GM19455 (cell line): ENCODE results near the gene CANT1.
"Not testable (repeated sequence)": the region's sequence is repeated elsewhere in the genome, so short reads cannot be mapped to it uniquely, and the experiment has no call there.

Experiments
- ATAC-seq: cut with Tn5 transposase; IDR thresholded peaks from one replicate; pipeline ENCODE4 v1.9.1; 2021; ENCODE audit not compliant: unreplicated experiment

The CANT1 gene

DNA sequence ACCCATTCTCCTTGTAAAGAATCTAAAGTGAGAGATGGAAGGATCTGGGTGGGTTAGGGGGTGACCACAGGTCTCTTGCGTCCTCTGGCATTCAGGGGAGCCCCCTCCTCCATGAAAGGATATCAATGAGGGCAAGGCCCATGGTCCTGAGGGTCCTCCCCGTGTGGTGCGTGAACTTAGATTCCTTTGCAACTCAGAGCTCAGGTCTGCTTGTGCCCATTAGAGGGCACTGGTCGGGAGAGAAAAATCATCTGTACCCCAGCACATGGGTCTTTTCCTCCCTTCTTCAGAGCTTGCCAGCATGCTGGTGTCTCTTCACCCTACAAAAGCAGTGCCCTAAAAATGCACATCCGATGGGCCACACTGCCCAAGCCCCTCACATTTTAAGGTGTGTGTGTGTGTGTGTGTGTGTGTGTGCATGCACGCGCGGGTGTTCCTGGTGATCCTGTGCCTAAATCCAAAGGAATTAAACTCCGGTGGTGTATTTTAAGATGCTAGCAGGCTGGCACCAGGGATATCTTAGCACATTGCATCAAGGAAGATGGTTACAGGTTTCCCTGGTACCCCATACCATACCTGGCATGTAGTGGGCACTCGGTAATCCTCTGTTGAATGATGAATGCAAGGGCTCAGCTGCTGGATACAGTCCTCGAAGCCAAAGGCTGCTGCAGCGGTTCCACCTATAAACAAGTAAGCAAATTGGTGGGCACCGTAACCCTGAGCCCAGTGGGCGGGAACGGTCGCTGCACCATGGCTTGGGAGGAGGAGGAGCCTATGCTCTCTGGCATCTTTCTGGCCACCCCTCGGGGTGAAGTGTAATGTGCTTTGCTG is 19.1 kb upstream of the CANT1 start:
- no peak for ATAC-seq

DNA sequence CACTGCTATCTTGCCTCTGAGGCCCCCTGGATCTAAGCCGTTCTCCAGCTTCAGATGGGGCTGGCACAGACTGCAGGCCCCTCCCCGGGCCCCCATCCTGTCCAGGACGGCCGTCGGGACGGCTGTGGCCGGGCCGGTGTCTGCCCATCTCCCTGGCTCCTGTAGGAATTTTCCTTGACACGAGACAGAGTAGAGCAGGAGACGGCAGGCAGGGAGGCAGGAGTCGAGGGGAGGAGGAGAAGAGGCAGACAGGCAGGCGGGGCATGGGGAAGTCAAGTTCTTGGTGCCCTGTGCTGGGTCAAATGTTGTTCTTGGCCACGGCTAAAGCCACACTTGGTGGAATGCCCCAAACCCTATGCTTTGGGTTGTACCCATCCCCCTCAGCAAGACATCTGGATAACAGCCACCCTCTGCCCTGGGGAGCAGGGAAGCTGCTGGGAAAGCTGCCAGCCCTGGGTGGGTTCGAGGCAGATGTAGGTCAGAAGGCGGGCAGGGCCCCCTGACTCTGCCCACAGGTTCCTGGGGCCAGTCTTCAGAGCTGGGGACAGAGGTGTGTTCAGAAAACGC is 18.4 kb upstream of the CANT1 start:
- ATAC-seq: no peak

DNA sequence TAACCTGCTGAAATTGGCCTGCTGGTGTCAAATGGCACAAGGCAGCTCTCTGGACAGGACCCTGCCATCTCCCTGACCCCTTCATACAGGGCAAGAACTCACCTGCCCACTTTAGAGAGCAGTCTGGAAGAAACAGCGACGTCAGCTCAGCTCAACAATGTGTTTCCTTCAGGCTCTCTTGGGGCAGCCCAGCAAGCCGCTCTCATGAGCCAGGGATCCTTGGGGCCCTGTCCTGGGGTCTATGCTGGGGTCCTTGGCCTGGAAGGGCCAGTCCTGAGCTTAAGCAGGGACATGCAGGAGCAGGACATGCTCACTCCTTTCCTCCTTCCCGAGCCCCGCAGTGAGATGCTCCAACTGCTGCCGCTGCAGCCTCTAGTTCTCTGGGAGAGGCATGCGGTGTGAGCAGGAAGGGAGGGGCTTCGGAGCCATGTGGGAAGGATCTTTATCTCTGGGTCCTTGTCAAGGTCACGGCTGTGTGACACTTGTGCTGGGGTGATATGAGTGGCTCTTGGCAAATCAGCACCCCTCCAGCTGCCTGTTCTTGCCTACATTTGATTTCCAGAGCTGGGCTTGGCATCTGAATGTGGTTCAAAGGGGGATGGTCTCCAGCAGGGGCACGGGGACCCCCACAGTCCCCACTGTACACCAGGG is 17.8 kb upstream of the CANT1 start:
- no peak for ATAC-seq

DNA sequence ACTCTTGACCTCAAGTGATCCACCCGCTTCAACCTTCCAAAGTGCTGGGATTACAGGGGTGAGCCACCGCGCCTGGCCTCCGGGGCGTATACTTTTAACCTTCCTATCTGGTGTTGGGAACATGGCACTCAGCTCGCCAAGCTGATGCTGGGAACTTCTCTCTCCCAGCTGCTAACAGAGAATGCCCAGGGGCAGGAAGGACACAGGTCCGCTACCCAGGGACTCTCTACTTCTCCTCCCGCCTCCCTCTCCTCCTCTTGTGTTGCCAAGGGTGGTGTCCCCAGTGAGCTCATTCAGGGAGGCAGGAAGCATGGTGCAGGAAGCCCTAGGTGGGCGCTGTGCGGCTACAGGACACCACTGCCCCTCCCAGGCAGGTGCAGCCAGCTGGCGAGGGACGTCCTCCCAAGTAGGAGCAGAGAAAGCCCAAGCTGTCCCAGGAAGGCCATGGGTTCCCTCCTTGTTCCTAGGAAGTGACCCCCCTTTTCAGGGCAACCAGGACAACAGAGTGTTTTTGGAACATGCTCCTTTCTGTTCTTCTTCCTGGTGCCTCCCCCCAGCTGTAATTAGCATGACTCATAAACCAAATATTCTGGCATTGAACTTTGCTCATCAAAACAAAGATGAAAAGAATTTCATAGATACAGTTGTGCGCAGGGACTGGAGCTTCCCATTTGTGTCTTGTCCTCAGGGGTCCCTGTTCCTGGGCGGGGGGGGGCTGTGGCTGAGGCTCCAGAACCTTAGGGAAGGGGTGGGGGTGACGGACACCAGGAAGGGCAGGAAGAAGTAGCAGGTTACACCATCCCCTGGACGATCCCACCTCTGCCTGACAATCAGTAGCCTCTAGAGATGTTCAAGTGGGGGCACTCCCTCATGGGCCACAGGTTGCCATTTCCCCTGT is 17.1 kb upstream of the CANT1 start:
- ATAC-seq: no peak

DNA sequence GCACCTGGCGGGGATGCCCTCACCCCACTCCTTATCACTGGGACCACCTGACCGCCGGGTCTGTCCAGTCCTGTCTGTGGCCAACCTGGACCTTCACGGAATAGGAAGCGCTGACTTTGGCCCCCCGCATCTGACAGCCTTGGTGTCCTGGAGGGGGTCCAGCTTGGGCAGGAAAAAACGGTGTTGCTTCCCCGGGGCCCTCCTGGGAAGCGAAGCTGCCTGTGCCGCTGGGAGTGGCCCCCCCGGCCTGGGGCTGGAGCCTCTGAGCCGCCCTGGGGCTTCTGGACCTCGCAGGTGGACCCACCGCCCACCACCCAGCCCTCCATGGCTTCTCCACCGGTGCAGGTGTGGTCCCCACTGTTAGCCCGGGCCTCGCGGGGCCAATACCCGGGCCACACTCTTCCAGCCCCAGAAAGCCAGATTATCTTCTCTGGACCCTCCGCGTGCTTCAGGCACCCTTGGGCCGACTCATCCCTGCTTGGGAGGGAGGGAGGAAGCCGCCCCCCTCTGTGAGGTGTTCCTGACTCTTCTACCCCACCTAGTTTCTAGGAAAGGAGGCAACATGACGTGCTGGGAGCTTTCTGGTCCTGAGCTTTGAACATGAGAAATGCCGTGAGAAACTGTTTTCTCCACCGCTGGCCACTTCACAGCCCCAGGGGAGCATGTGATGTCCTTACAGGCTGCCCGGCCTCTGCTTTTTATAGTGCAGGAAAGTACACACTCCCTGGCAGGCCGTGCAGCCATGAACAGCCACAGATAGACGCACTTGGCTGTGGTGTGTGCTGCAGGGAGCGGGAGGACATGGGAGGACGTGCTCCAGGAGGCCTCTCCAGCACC is 15.6 kb upstream of the CANT1 start:
- ATAC-seq: no peak

DNA sequence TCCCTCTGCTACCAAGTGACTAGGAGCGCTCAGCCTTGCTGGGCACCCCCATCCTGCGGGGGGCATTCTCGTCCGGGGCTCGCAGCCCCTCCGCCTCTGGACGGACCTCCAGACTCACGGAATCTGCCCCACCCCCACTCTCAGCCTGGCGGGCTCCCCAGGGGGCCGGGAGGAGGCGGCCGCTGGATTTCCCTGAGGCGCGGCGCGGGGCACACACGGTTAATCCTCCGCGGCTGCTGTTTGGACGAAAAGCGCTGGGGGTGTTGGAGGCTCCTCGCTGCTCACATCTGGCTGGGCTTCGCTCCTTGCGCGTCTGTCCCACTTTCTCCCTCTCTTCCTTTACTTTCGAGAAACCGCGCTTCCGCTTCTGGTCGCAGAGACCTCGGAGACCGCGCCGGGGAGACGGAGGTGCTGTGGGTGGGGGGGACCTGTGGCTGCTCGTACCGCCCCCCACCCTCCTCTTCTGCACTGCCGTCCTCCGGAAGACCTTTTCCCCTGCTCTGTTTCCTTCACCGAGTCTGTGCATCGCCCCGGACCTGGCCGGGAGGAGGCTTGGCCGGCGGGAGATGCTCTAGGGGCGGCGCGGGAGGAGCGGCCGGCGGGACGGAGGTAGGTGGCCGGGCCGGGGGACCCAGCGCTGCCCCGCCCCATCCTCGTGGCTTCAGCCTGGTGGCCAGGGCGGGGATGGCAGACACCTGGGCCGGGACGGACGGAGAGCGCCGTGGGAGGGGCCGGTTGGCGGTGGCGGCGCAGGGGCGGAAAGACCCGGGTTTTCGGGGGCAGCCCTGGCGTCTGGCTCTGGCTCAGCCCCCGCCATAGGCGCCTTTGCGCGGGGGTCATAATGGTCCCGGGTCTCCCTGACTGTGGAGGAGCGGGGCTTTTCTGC is 14.6 kb upstream of the CANT1 start, which contains the start of gene C1QTNF1:
Gene C1QTNF1 (plus strand): TSS at position 284 of the 886 bp plus-strand sequence. CDS start 19,800 bp downstream, outside the sequence.
- no peak for ATAC-seq

DNA sequence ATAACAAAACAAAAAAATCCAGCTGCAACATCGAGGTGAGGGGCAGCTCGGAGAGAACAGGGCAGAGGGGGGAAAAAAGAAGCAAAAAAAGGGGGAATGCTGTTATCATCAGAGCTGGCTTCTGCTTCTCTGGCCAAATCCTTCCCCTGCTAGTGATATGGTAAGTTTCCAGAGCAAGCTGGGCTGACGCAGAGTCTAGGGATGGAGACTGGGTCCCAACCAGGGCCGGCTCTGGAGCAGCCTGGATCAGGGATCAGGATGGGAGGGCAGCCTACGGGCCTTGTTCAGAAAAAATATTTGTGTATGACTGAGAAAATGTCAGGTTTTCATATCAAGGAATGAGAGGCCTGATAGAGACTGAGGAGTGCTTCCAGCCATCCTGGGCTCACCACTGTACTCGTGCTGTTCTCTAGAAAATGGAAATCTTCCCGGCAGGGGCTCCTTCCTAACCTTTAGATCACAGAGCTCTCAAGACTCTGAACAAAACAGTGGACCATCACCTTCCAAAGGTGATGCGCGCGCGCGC is 13.7 kb upstream of the CANT1 start:
- ATAC-seq: no peak

DNA sequence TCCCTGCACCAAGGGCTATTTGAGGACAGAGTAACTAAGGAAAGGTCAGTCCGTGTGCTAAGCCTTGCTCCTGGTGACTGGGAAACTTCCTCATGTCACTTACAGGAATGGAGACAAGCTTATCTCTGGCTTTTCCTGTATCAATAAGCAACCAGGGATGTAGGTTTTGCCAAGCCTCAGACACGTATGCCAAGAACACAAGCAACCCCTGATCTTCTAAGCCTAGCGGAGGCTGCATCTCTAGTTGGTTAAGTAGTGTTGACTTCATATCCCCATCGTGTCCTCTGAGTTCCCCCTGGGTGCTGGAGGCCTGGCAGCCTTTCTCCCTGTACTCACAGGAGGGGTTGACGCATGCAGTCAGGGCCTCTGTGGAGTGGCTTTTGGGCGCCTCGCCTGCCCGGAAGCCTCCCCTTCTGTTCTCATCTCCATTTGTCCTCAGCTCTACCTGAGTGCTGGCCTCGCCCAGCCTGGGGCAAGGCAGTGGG is 13.0 kb upstream of the CANT1 start:
- ATAC-seq: no peak

DNA sequence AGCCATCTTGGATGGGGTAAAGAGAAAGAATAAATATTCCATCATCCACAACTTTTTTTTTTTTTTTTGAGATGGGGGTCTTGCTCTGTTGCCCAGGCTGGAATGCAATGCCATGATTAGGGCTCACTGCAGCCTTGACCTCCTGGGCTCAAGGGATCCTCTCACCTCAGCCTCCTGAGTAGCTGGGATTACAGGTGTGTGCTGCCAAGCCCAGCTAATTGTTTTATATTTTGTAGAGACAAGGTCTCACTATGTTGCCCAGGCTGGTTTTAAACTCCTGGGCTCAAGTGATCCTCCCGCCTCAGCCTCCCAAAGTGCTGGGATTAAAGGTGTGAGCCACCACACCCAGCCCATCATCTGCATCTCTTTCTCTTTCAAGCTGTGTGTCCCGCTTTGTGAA is 12.4 kb upstream of the CANT1 start:
- not testable (repeated sequence) for ATAC-seq

DNA sequence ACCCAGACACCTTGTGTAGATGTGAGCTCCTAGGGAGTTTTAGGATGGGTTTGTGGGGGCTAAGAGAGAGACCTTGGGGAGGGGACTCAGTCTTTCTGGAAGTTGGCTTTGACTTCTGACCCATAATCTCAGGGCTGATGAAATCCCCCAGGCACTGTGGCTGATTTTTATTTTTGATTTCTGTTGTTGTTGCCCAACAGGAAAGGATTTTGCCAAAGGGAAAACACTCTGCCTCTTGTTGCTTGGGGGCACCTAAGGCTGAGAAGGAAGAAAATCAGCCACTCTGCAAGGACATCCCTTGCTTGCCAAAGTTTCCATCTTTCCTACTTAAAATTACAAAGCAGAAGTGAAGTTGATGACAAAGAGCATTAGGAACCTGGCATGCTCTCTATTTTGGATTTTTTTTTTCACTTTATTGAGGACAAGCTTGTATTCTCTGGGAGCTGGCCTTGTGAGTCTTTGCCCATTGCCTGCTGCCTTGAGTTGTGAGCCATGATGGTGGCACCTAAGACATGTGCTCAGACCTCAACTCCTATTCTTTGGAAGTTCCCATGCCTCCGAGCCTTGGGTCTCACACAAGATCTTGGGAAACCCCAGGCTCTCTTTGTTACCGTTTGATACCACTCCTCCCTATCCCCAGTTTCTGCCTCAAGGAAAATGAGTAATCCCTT is 11.2 kb upstream of the CANT1 start:
- no peak for ATAC-seq

DNA sequence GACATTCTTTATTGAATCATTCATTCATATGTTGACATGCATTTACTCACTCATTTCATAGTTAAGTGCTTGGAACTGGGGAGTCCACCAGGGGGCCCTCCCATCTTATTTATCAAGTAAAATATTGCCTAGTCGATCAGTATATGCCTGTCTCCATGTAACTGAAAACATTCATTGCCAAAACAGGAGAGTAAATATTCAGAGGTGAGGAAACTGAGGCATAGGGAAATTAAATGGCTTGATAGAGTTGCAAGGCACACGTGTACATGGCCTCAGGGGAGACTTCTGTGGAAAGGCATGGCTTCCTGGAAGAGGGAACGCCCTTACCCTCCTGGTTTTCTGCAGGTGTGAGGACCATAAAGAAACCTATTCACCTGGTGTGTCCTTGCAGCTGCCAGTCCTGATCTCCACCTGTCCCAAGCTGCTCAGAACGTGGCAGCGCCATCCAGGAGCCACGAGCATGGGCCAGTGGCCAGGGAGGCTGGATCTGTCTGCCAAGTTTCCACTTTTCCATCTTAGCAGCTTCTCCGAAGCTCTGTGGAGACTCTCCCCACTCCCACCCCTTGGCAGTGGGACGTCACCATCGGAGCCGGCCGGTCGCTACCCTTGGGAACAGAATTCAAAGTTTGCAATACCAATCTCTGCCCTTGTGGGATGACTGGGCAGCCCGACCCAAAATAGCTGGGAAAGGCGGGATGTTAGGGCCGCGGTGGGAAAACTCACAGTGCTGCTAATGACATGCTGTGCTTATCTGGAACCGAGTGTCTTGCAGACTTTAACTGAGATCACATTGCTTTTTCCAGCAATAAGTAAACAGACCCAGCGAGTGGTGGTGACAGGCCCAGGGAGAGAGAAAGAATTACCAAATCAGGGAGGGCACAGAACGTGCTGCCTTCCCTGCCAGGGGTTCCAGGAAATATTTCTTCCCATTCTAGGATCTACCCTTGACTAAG is 10.3 kb upstream of the CANT1 start:
- ATAC-seq: no peak

DNA sequence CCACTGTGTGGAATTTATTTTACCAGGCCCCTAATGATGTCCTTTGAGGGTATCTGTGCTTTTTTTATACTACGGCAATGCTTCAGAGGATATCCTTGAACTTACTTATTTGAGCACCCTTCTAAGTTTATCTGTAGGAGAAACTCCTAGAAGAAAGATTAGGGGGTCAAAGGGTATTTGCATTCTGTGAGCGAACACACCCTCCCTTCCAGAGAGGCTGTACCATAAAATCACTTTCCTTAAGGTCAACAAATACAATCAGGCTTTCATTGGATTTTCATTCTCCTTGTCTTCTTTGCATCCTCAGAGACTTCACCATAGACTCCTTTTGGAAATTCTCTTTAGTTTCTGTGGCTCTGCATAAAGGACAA is 9.7 kb upstream of the CANT1 start:
- ATAC-seq: no peak

DNA sequence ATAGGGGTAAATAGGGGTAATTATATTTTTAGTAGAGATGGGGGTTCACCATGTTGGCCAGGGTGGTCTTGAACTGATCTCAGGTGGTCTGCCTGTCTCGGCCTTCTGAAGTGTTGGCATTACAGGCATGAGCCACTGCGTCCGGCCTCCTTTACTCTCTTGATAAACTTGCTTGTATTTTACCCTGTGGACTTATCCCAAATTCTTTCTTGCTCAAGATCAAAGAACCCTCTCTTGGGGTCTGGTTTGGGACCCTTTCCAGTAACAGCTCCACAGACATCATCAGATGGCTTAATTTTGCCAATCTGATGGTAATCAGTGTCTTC is 8.8 kb upstream of the CANT1 start:
- no peak for ATAC-seq

DNA sequence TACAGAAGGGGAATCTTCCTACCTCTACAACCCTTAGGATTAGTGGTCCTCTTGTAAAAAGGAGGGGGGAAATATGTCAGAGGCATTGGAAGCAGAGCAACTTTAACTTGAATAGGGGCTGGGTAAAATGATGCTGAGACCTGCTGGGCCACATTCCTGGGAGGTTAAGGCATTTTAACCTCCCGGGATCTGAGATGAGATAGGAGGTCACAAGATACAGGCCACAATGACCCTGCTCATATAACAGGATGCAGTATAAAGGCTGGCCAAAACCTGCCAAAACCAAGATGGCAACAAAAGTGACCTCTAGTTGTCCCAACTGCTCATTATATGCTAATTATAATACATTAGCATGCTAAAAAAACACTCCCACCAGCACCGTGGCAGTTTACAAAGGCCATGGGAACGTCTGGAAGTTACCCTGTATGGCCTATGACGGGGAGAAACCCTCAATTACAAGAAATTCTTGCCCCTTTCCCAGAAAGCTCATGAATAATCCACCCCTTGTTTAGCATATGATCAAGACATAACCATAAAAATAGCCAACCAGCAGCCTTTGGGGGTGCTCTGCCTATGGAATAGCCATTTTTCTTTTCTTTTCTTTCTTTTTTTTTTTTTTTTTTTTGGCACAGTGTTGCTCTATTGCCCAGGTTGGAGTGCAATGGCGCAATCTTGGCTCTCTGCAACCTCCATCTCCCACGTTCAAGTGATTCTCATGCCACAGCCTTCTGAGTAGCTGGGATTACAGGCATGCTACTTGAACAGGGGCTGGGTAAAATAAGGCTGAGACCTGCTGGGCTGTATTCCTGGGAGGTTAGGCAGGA is 8.2 kb upstream of the CANT1 start:
- ATAC-seq: no peak

DNA sequence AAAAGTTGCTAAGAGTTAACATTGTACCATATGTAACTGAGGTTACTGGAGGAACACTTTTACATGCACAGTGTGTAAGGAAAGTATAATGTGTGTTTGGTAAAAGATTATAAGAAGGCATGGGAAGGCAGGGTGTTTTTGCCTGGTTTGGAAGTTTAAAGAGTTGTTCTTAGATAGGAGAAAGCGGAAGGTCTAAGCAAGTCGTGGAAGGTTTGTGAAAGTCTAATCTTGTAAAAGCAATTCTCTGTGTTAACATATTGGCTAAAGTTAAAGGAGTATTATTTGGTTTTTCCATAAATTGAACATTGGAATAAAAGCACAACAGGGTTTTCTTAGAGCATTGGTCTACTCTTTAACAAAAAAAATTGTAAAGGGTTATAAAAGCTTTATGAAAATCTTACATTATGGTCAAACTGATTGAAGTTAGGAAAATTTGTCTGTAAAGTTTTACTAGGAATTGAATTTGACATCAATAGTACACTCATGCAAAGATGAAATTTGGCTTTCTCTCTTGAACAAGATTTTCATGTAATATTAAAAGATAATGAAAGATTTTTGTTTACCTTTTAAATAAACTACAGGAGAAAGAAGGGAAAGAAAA is 4.7 kb upstream of the CANT1 start:
- ATAC-seq: no peak

DNA sequence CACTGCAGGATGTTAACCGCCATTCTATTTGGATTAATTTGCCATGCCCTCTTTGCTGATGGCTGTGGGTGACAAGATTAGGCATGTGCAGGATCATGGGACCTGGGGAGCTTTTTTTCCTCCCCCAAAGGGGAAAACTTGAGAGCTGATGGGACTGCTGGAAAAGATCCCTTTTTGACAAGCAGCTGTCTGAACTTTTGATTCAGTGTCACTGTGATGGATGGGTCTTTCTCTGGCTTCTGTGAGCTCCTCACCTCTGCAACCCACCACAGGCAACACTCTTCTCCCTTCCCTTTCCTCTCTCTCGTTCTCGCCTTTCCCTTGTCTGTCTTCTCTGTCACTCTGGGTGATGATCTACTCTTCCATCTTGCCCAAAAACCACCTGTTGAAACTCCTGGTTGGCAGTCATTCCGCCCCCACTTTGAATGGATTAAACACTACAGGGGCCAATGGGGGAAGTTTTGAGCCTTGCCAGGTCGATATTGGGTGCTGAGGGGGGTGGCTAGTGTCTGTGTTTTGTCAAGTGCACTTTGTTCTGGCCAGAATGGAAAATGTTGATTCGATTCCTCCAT is 3.1 kb upstream of the CANT1 start:
- no peak for ATAC-seq
